ENCODE results near the gene LYPD6B.

DNA sequence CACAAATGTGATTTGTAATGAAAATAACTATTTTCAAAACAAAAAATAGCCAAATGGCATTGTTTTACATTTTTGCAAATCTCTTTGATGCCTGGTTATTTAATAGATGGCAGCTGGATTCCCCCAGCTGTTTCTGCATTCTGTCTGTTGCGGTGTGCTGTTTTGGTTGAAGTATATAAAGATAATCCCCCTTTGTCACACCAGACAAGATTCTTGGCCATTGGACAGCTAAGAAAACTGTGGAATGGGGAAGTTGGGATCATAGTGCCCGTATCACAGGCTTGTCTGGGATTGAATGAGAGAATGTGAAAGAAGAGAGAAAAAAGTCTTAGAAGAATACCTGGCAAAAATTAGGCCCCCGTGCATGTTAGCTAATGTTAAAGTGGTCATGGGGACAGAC, 19.5 kb upstream of the LYPD6B start:
- no peak for TF ChIP-seq RCOR1 (IDR thresholded peaks at IDR 0.05; ENCODE audit: low read length)
- no peak for TF ChIP-seq RAD21 (IDR thresholded peaks at IDR 0.05; ENCODE audit: low read length)
- TF ChIP-seq, protein P1, sequence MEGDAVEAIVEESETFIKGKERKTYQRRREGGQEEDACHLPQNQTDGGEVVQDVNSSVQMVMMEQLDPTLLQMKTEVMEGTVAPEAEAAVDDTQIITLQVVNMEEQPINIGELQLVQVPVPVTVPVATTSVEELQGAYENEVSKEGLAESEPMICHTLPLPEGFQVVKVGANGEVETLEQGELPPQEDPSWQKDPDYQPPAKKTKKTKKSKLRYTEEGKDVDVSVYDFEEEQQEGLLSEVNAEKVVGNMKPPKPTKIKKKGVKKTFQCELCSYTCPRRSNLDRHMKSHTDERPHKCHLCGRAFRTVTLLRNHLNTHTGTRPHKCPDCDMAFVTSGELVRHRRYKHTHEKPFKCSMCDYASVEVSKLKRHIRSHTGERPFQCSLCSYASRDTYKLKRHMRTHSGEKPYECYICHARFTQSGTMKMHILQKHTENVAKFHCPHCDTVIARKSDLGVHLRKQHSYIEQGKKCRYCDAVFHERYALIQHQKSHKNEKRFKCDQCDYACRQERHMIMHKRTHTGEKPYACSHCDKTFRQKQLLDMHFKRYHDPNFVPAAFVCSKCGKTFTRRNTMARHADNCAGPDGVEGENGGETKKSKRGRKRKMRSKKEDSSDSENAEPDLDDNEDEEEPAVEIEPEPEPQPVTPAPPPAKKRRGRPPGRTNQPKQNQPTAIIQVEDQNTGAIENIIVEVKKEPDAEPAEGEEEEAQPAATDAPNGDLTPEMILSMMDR (IDR thresholded peaks at IDR 0.05) = no peak
- TF ChIP-seq FOXM1 (IDR thresholded peaks at IDR 0.05; ENCODE audit: low read depth) = no peak
- no peak for TF ChIP-seq EP300 (IDR thresholded peaks at IDR 0.05; ENCODE audit: borderline replicate concordance in 1 of 2, low read depth in 1 of 2, low read length in 1 of 2)
- no peak for TF ChIP-seq FOXJ3 (CRISPR knock-in tag; IDR thresholded peaks at IDR 0.05)
- TF ChIP-seq POLR2AphosphoS5 (IDR thresholded peaks at IDR 0.05; ENCODE audit: low read depth, low read length) = no peak
- TF ChIP-seq RFX5 (IDR thresholded peaks at IDR 0.05; ENCODE audit: low read length) = no peak

Measured in SK-N-SH (cell line).